Activated naive CD4-positive, alpha-beta T cell (primary cell): Measurements from ENCODE around the gene DHRS12.
A peak's percentile ranks its signal among the peaks of the same experiment; 100 is the strongest.

Experiments
- DNase-seq, 4 experiments: peaks; one replicate each; lab custom pipeline; 2025; lab: John Stamatoyannopoulos, UW

The DHRS12 gene, protein sequence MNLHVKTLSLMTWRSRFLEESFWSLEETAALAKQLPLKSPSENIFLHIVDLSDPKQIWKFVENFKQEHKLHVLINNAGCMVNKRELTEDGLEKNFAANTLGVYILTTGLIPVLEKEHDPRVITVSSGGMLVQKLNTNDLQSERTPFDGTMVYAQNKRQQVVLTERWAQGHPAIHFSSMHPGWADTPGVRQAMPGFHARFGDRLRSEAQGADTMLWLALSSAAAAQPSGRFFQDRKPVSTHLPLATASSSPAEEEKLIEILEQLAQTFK

DNA sequence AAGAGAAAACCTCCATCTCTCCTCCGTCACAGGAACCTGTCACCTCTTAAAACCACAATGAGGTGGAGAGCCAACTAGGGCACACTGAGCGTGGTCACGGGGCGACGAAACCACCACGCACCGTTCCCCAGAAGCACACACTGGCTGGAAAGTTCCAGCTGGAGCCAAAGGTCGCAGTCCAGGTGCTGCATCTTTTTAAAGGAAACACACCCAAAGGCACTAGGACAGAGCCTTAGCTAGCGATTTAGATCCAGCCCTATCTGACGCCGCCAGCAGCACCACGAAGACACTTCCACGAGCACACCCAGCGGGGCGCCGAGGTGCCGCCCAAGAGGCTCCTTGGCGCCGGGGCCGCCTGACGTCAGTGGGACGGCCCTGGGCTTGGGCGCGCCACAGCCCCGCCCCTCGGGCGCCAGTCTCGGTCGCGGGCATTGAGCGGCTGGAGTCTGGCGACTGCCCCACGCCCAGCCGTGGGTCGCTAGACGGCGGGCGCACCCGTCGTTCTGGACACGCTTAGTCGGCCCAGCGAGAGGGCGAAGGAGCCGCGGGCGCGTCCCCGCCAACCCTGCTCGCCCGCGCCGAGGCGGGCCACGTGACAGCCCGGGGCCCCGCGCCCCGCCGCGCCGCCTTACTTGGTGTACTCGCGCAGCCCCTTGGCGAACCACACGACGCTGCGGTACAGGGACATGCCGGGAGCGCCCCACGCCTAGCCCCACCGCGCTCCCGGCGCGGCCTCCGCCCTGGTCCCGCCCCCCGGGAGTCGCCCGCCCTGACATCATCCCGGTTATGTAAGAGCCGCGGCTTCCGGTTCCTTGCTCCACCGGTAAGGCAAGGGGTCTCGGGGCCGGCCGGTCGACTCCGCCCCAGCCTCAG lies at the start of gene DHRS12:
Gene DHRS12, minus strand, starts transcription at position 742 of the 873 bp plus-strand sequence. CDS start 4,504 bp downstream, outside the sequence.
- DNase-seq: peak; percentile 68 to 81 (median 70)

DNA sequence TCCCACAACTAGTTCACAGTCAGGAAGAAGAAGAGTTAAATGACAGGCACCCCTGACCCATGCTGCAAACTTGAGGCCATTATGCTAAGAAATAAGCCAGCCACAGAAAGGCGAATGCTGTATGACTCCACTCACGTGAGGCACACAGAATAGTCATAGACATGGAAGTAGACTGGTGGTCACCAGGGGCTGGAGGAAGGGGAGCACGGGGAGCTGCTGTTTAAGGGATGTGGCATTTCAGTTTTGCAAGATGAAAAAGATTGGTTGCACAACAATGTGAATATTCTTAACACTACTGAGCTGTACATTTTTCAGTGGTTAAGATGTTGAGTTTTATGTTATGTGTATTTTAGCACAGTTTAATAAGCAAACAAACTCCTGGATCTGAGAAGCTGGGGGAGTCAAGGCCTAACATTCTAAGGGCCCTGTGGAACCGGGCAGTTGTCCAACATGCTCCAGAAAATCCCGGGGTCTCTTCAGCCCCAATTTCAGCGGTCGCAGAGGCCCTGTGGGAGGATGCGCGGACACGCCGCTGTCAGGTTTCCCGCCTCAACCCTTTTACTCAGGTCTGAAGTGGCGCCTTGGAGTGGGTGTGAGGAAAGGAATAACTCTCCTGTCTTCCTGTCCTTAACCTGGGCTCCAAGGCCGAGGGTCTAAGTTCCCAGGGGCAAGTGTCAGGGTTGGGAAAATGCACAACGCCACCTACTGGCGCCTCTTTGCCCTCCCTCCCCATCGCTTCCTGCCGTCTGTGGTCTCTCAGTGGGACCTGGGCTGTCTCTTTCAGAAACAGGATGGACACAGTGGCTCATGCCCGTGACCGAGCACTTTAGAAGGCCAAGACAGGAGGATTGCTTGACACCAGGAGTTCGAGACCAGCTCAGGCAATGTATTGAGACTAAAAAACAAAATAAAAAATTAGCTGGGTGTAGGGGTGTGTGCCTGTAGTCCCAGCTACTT lies 45.5 kb upstream of the DHRS12 start:
- peak in 1 of 4 experiments; percentile 18 for DNase-seq

DNA sequence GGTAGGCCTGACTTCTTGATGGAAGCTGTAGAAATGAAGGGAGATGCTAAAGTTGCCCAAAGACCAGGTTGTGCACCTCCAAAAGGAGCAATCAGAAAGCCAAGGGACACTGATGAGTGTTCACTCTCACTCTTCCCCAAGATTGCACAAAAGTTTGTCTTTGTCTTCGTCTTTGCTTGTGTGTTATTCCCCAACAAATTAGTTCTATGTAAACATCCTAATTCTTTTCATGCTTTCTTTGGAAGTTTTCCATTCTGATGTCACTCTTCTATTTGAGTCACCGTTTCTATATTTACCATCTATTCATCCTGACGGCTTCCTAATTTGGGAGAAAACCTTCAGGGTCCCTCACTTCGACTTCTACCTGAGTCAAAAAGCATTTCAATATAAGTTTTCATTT lies 44.7 kb upstream of the DHRS12 start:
- no peak for DNase-seq

DNA sequence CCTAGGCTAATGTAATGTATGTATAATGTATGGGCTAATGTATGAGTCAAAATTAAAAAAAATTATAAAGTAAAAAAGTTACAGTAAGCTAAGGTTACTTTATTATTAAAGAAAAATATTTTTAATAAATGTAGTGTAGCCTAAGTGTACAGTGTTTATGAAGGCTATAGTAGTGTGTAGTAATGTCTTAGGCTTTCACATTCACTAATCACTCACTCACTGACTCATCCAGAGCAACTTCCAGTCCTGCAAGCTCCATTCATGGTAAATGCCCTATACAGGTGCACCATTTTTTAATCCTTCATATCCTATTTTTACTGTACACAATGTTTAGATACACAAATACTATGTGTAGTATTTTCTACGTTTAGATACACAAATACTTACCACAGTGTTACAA lies 42.8 kb upstream of the DHRS12 start:
- DNase-seq: no peak

DNA sequence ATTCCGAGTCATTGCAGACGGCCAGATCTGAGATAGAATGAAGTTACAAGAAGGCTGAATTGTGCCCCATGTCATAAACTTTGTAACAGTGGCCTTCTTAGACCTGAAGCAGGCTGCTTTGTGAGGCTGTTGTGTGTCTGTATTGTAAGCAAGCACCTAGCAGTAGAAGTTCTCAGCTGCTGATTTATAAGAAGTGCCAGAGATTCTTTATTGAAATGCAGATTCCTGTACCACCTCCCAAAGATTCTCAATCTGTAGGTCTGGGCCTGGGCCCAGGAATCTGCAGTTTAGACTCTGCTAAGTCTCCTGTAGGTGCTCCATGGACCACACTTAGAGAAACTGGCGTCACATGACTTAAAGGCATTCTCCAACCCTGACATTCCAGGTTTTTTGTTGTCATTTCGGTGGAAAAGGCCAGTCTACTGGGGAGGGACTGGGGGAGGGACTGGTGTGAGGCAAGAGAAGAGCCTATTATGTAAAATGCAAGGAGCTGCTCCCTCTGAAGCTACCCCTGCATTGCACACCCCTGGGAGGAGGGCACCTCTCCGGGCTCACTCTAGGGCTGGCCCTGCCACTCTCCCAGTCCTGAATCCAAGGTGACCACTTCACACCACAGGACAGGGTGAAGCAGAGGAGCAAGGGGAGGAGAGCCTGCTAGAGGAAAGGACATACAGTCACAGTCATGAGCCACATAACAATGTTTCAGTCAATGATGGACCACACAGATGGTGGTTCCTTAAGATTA lies 41.8 kb upstream of the DHRS12 start:
- no peak for DNase-seq

DNA sequence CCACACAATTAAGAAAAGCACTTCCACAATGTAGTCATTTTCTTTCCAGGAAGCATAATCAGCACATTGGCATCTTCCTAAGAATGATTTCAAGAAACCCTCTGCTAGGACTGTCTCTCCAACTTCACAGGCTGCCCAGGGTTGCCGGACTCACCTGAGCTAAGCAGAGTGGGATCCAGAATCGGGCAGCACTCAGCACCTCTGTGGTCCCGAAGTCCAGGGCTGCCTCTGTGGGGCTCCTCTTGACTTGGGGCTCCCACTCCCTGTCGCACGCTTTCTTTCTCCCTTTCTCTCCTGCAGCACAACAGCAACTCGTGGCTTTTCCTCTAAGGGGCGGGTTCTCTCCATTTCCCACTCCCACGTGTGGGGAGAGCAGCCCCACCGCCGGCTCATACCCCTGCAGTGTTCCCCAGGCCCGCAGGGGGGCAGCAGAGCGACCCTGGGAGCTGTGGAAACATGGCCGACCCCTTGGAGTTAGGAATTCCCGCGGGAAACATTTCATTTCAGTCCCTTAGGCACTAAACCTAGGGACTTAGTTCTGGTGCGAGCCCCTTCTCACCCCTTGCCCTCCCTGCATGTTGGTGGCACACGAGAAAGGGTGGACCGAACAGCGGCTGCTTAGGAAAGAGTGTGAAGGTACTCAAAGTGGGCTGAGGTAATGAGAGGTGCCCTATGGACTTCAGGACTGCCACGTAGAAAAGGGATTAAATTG lies 41.1 kb upstream of the DHRS12 start, which contains the start of gene TMEM272:
Gene TMEM272, minus strand, starts transcription at position 316 of the 712 bp plus-strand sequence. CDS start 6,647 bp downstream, outside the sequence.
- peak in 3 of 4 experiments; percentile 23 to 43 (median 32) for DNase-seq

DNA sequence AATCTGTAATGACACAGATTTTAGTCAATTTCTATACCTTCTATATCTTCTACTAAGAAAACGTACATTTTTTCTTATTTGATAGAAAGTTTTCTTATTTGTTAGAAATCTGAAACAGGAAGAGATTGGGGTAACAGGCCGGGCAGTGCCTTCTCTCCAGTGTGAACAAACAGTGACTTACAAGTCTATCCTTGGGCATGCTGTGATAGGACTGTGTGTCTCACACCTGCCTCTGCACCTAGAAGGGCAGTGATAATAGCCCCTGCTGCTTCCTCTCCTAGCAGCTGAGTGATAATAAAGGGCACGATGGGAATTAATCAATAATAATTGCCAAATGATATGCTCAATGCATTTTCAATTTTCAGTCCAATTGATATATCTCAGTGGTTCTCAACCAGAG lies 39.6 kb upstream of the DHRS12 start:
- no peak for DNase-seq

DNA sequence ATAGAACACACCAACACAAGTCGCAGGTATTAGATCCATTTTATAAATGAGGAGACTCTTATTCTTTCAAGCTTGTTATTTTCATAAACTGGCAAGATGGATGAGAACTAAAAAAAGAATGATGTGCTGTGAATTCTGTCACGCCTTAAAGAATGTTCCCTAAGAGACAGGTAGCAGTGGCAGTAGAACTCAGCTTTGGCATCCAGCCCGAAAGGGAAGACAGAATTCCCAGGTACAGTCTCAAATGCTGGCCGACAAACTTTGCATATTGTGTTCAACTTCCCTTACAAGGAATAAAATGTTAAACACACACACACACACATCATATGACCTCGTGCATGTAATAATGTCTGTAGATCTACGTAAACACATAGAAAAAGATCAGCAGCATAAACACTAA lies 37.8 kb upstream of the DHRS12 start:
- no peak for DNase-seq

DNA sequence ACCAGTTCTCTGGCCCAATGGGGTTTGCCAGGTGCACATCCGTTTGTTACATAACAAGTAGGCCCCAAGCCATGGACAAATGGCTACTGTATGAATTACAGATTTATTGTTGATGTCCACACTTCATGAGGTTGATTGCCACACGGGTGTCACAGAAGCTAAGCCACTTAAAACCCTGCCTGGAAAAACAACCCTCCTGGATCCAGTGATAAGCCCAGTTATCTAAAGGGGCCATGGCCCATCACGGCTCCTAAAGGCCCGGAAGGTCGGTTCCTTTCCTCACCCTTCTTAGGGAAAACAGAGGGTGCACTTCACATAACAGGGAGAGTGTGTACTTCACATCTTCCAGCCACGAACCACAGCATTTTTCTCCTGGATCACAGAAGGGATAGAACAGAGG lies 37.0 kb upstream of the DHRS12 start:
- no peak for DNase-seq

DNA sequence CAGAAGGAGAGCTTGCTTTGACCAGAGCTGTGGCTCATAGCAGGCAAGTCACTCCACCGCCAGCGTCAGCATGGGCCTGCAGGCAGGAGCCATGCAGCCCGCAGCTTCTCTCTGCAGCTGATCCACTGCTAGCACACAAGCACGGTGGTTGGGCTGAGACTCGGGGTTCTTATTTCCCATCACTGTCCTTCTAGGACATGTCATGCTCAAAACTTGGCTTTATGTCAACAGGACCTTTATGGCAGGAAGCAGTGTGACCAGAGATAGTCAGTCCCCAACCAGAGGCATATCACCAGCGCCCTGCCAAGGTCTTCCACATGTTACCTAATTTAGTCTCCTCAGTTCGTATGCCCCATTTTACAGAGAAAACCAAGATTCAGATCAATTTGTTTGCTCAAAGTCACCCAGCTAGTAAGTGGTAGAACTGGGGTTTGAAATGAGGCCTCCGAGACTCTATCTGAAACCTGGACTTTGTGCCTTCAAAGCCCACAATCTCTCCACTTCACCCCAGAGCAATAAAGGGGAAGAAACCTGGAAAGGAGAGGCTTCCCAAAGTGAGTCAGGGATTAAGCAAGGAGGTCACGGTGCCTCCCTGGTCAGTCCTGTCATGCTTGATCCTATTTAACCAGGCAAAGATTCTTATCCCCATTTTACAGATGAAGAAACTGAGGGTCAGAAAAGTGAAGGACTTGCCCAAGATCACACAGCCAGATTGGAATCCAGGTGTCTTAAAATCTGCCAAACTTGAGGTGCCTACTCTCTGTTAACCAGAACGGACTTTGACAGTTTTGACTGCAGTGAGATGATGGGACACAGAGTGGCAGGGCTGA lies 36.0 kb upstream of the DHRS12 start:
- no peak for DNase-seq

DNA sequence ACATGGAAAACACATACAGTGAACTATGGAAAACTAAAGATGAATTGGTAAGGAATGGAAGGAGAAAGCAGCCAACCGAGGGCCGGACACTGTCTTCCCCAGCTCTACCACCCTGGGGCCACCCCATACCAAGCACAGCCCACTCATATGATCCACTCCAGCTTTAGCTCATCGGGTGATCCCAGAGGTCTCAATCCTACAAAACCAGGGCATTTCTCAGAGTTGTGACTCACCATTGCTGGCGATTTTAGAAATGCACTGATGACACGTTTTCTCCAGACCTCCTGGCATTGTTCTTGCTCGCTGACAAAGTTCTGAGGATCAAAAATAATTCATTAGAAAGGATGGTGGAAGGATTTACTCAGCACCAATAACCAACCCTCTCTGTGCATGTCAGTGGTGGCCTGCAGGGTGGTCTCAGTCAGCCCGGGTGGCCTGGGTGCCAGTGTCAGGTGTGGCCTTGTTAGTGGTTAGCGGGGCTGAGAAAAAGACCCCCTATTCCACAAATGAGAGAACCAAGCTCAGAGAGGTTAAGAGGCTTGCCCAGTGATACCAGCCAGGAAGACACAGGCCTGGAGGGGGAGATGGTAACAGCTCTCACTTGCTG lies 34.4 kb upstream of the DHRS12 start:
- DNase-seq: no peak

DNA sequence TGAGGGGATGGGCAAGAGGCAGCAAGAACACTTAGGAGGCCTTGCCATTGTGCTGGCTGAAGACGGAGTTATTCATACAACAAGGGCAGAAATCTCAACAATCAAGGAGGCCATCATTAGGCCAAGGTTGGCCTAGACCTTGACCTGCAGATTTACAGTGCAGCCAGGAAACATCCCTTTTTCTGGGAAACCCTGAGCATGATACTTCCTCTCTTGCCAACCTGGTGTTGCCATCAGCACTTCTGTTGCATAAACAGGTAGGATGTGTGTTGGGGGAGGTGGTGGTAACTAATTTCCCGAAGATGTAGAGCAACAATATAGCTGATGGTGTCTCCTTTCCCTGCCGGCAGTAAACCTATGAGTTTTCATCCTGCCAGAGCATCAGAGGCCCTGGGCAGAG lies 33.1 kb upstream of the DHRS12 start:
- DNase-seq: no peak

DNA sequence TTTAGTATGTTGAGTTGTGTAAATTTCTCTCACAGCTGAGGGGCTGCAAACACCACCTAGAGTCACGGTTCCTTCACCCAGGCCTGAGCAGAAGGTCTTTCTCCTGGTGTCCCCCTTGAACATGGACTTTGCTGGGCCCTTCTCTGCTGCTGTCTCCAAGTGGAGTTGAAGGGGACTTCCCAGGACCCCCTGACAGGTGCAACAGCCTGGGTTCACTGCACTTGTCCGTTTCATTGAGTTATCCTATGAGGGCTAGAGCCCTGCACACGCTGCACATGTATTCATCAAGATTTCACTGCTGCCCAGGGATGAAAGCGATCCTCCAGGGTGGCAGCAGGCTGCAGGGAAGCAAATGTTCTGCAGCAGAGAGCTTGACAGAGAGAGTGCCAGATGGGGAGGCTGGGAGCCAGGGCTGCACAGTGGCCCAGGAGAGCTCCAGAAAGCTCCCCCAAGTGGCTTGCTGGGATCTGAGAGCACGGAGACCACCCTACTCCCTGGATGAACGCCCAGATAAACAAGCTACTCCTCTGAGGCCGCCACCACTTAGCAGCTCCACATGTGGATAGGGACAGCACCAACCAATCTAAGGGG lies 30.7 kb upstream of the DHRS12 start:
- DNase-seq: no peak

DNA sequence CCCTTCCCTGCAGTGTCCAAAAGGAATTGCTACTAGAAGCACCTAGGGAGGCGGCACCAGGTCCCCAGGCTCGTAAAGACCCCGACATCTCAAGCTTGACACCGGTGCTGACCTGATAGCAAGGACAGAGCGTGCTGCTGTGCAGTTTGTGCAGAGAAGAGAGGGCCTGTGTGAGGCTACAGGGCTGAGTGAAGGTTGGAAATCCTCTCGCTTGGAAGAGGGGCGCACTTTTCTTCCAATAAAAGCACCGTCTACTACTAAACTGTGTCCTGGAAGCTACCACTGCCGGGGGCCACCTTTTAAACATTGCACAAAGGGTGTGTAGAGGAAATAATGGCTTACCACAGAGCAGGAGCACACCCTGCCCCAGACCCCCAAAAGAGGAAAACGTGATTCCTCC lies 30.0 kb upstream of the DHRS12 start:
- no peak for DNase-seq

DNA sequence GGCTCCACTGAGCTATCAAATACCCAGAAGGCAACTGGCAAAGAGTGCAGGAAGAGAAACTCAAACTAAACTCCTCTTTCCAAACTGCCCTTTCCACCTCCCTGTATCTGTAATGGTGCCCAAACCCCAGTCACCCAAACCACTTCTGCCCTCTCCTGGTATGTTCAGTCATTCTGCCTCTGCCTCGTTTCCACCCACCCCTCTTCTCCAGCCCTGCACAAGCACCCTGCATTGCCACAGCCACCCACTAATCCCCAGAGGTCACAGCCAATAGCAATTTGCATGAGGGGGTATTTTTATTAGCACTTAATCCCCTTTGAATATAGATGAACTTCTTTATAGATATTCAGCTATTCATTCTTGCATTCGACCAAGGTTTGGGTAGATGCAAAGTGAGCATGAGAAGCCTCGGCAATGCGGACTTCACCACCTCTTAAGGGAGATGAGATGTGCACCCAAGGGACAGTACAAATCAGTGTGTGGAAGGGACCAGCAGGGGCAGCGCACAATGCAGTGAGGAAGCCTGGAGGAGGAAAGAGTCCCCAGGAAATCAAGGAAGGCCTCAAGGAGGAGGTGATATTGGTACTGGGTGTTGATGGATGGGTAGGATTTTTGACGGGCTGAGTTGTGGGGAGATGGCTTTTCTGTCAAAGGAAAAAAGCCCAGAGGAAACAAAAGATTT lies 28.6 kb upstream of the DHRS12 start:
- peak in 3 of 4 experiments; percentile 5 to 28 (median 25) for DNase-seq

DNA sequence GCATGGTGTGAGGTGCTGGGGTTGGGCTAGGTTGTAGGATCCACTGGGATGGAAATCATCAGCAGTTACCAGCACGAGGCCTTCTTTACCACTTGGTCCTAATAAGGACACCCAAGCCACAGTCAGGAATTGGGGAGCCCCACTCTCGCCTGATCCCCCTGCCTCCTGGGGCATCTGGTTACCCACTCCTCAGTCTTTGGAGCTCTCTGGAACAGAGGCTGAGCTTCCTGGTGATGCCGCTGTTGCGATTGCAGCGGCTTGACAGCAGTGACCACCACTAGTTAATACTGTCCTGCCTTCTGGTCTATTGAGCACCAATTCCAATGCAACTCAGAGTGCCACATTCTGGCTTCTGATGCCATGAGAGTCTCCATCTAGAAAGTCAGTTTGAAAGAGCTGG lies 27.6 kb upstream of the DHRS12 start:
- DNase-seq: no peak

DNA sequence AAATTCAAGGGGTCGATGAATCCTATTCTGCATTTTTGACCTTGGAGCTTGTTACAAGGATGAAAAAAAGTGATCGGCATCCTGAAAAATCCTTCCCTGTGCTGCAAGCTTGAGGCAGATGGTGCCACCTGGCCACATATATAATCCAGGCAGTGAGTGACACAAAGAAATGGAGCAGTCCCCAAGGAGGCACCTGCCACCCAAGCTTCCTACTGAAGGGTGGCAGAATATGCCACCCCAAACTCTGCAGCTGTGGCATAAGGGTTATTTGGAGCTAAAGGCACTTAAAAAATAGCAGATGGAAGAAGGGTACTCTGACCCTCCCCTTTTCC lies 25.6 kb upstream of the DHRS12 start:
- no peak for DNase-seq
